CD4-positive, alpha-beta T cell (primary cell): Measurements from ENCODE around the gene IFNE. TPM values are rescaled to one million over a fixed set of nuclear protein-coding genes. Genes with fewer than 3 reads are reported as not detected.

Experiments
- ATAC-seq: fragments of 200-7000 bp; cut with Tn5 transposase; one replicate; pipeline ENCODE4 v1.10.0; 2022; ENCODE audit warnings: mild to moderate bottlenecking; ENCODE audit not compliant: poor library complexity
- CTCF ChIA-PET: fragments of 350-600 bp; sonication (Branson Sonifier 250); formaldehyde crosslinking; loops from one replicate; lab custom pipeline; 2021; ENCODE audit warnings: antibody characterized with exemption, inconsistent platforms; lab: Charles Lee
- POLR2A ChIA-PET: fragments of 350-600 bp; sonication (Branson Sonifier 250); formaldehyde crosslinking; loops from one replicate; lab custom pipeline; 2021; ENCODE audit warnings: antibody characterized with exemption, inconsistent platforms; lab: Charles Lee
- DNase-seq, 14 experiments: peaks; one replicate each; pipeline ENCODE4 v3.0.0-alpha.2; 2013 to 2020; ENCODE audit warnings: mixed read lengths in 2 of 14
- H3K27ac ChIP-seq, 2 donors: one replicate each; pipeline versions ENCODE4 v1.5.1 to v1.7.0; 2013; ENCODE audit warnings: low read length in 2 of 2, low read depth in 1 of 2, mild to moderate bottlenecking in 1 of 2
- H3K27me3 ChIP-seq, 2 experiments: 1 replicate in 1 of 2; 2 replicates in 1 of 2; pipeline versions ENCODE4 v1.6.1 to v1.7.0; 2013; ENCODE audit warnings: low read length in 2 of 2, control low read depth in 1 of 2, mild to moderate bottlenecking in 1 of 2, moderate library complexity in 1 of 2; ENCODE audit not compliant: insufficient read depth in 2 of 2, control insufficient read depth in 1 of 2
- H3K36me3 ChIP-seq: one replicate; pipeline ENCODE4 v1.6.1; 2013; ENCODE audit warnings: low read length, control low read depth; ENCODE audit not compliant: insufficient read depth
- H3K4me1 ChIP-seq: one replicate; pipeline ENCODE4 v1.6.1; 2013; ENCODE audit warnings: low read length, control low read depth; ENCODE audit not compliant: insufficient read depth
- H3K4me3 ChIP-seq: one replicate; pipeline ENCODE4 v1.5.1; 2013; ENCODE audit warnings: mild to moderate bottlenecking, low read length, moderate library complexity
- H3K9me3 ChIP-seq, 2 experiments: 1 replicate in 1 of 2; 2 replicates in 1 of 2; pipeline versions ENCODE4 v1.6.1 to v1.7.0; 2013; ENCODE audit warnings: low read length in 2 of 2, mild to moderate bottlenecking in 2 of 2, control low read depth in 1 of 2, moderate library complexity in 1 of 2; ENCODE audit not compliant: control insufficient read depth in 1 of 2, insufficient read depth in 1 of 2
- H3K27ac Mint-ChIP-seq: one replicate; pipeline ENCODE4 v1.8.0; 2020; ENCODE audit warnings: mixed read lengths
- H3K27me3 Mint-ChIP-seq: one replicate; pipeline ENCODE4 v1.8.0; 2021; ENCODE audit warnings: mixed read lengths
- H3K36me3 Mint-ChIP-seq: one replicate; pipeline ENCODE4 v1.8.0; 2021; ENCODE audit warnings: low read depth, mixed read lengths
- H3K4me1 Mint-ChIP-seq: one replicate; pipeline ENCODE4 v1.8.0; 2021; ENCODE audit warnings: low read depth, mixed read lengths
- H3K4me3 Mint-ChIP-seq: one replicate; pipeline ENCODE4 v1.8.0; 2020; ENCODE audit warnings: mild to moderate bottlenecking, mixed read lengths
- H3K9me3 Mint-ChIP-seq: one replicate; pipeline ENCODE4 v1.8.0; 2020; ENCODE audit warnings: mixed read lengths
- intact Hi-C, 2 experiments: fragments of 100-400 bp; cut with DNase I in 1 of 2; cut with micrococcal nuclease in 1 of 2; formaldehyde crosslinking; loops; one replicate each; pipeline versions ENCODE4 v1.15.1 to v1.9.0; 2023 to 2025; cut with DNase I, micrococcal nuclease
- total RNA-seq, 174 experiments: library from RNA in 2 of 174; stranded (reverse) in 2 of 174; gene quantifications; one replicate each; pipeline ENCODE4 v1.2.3 and lab custom pipeline; 2021 to 2026
- TF ChIP-seq, protein P1 (sequence below): fragments of 200-600 bp; IDR thresholded peaks from one replicate; pipeline ENCODE4 v1.8.0; 2022; ENCODE audit warnings: antibody characterized with exemption, mild to moderate bottlenecking

IFNE gene
- total RNA-seq, 2 experiments from 2014 or later: not detected

DNA sequence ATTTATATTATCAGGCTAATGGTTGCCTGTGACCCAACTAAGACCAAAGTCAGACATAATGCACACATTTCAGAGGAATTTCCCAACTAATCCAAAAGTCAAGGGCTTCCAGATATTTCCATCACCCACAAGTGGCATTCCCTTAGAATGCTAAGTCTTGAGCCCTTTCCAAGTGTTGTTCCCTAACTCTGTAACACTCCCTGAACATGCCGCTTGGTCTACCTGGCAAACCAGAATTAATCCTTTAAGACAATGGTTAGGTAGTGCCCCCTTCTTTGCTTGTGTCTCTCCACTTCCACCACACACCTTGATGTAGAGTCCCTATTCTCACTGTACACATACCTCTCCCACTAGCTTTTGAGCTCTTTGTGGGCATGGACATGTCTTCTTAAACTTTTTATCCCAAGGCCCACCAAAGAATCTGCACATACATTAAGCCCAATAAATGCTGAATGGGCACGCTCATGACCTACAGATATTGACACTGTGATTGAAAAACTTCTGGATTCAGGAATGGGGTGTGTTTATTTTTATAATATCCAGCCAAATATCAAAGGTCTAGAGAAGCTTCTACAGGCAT is 37.8 kb upstream of the IFNE start:
- no peaks in the 10 kb centered on the region for H3K4me1 Mint-ChIP-seq
- TF ChIP-seq, protein P1, sequence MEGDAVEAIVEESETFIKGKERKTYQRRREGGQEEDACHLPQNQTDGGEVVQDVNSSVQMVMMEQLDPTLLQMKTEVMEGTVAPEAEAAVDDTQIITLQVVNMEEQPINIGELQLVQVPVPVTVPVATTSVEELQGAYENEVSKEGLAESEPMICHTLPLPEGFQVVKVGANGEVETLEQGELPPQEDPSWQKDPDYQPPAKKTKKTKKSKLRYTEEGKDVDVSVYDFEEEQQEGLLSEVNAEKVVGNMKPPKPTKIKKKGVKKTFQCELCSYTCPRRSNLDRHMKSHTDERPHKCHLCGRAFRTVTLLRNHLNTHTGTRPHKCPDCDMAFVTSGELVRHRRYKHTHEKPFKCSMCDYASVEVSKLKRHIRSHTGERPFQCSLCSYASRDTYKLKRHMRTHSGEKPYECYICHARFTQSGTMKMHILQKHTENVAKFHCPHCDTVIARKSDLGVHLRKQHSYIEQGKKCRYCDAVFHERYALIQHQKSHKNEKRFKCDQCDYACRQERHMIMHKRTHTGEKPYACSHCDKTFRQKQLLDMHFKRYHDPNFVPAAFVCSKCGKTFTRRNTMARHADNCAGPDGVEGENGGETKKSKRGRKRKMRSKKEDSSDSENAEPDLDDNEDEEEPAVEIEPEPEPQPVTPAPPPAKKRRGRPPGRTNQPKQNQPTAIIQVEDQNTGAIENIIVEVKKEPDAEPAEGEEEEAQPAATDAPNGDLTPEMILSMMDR: no peak
- DNase-seq (no peak), ATAC-seq (no peak)
- no peaks in the 10 kb centered on the region for H3K9me3 ChIP-seq
- no peak overlapping the region for H3K4me3 ChIP-seq
- no peaks in the 10 kb centered on the region for H3K36me3 Mint-ChIP-seq
- ChIA-PET CTCF (no interaction called here), POLR2A (no interaction called here)
- intact Hi-C loops: no loop called here
- no peaks in the 10 kb centered on the region for H3K27me3 ChIP-seq
- no peak overlapping the region for H3K27ac Mint-ChIP-seq
- no peaks in the 10 kb centered on the region for H3K27me3 Mint-ChIP-seq
- no peak overlapping the region for H3K4me3 Mint-ChIP-seq
- H3K9me3 Mint-ChIP-seq: no peaks in the 10 kb centered on the region
- H3K36me3 ChIP-seq: no peaks in the 10 kb centered on the region
- no peak overlapping the region for H3K27ac ChIP-seq
- H3K4me1 ChIP-seq: no peaks in the 10 kb centered on the region

DNA sequence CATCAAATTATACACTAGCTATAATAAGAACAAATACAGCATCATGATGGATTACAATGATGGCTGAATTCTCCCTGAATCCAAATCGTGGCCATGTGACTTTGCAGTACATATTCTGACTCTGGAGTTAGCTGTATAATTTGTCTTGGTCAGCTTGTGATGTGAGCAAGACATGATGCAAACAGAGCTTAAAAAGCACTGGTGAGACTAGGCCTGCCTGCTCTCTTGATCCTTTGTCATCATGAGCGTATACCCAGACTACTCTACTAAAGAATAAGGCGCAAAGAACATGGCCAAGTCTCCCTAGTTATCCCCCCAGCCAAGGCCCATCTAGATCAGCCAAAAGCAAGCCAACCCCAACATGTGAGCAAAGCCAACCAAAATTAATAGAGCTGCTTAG is 34.7 kb upstream of the IFNE start:
- Mint-ChIP-seq H3K36me3 (no peaks in the 10 kb centered on the region), H3K9me3 (no peaks in the 10 kb centered on the region), H3K27ac (no peak overlapping the region), H3K4me3 (no peak overlapping the region), H3K4me1 (no peaks in the 10 kb centered on the region), H3K27me3 (no peaks in the 10 kb centered on the region)
- POLR2A ChIA-PET: no interaction called here
- no peak for DNase-seq
- CTCF ChIA-PET: no interaction called here
- Histone ChIP-seq H3K27ac (no peak overlapping the region), H3K4me3 (no peak overlapping the region), H3K4me1 (no peaks in the 10 kb centered on the region), H3K27me3 (no peaks in the 10 kb centered on the region), H3K9me3 (no peaks in the 10 kb centered on the region), H3K36me3 (no peaks in the 10 kb centered on the region)
- ATAC-seq: no peak
- intact Hi-C loops: no loop called here
- TF ChIP-seq, protein P1: no peak

DNA sequence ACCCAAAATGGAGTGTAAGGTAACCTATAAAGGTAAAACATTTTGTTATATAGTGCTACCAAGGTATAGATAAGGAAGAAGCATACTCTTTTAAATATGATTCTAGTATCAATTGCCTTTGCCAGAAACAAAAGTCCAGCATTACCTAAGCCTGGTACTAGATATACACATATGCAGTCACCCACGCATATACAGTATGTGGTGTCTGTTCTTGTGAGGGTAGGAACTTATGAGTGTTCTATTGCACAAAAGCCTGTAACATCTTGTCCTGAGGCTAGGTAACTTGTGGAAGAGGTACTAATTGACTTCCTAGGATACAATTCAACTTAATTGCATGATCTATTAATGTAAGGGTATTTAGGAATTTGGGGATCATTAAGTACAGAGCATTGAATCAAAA is 31.3 kb upstream of the IFNE start:
- Histone ChIP-seq H3K27me3 (no peaks in the 10 kb centered on the region), H3K36me3 (no peaks in the 10 kb centered on the region), H3K4me3 (no peak overlapping the region), H3K9me3 (no peaks in the 10 kb centered on the region), H3K4me1 (no peaks in the 10 kb centered on the region), H3K27ac (no peak overlapping the region)
- Mint-ChIP-seq H3K4me1 (no peaks in the 10 kb centered on the region), H3K9me3 (no peaks in the 10 kb centered on the region), H3K27ac (no peak overlapping the region), H3K27me3 (no peaks in the 10 kb centered on the region), H3K36me3 (no peaks in the 10 kb centered on the region), H3K4me3 (no peak overlapping the region)
- CTCF ChIA-PET: interaction anchor here (1.1 kb wide), 1 partner anchor 11 kb away, joined by 3 read pairs; no protein-coding TSS in a partner anchor
- TF ChIP-seq, protein P1: no peak
- intact Hi-C loops: no loop called here
- DNase-seq (no peak), ATAC-seq (no peak)
- POLR2A ChIA-PET: no interaction called here
